ENCODE measurements around the gene TMEM79.

TMEM79 gene

GRCh38 chr1:156266051-156266450, 18.1 kb upstream of the TMEM79 start:
- no peak for DNase-seq

DNA sequence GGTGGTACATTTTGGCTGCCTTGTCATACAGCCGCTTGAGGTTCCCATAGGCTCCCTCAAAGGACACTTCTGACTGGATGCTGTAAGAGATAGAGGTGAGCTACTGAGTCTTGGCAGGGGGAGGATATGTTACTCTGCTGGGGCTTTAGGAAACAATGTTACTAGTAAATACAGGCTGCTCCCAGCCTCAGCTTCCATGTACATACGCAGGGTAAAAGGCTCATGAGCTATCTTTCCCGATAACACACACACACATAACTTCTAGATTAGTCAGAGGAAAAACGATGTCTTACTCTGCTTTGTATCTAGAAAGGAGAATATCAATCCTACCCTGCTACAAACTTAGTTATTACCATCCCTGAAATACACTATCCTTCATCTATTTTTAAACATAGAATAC, 15.8 kb upstream of the TMEM79 start:
- no peak for DNase-seq

DNA sequence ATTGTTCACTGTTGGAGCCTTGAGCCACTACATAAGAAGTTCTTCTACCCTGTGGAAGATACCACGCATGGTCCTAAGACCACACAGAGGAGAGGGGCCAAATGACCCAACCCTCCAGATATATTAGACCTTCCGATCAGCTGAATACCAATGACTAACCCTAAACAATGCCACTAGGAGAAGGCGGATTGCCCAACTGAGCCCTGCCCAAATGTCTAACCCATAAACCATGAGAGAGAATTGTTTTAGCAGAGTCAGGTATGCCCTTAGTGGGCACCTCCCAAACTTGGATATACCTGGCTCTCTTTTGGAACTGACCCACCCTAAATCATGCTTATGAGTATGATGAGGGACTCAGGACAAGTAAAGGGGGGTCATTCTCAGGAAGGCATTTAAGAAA, 13.8 kb upstream of the TMEM79 start:
- DNase-seq = no peak

DNA sequence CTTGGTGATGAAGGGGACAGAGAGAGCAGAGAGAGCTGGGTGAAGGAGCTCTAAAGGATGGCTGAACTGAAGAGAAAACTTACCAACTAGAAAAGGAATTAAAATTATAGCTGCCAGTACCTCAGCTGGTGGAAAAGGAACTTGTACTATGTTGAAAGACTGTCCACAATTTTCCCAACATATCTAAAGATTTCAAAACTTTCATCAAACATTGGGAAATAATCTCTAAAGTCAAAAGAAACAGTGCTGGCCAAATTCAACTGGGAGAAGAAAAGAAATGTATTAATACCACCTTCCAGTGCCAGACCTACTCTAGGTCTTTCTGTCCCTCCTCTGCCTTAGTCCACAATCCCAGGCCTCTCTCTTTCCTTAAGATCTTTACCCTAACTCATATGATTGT, 7.6 kb upstream of the TMEM79 start:
- DNase-seq = no peak

GRCh38 chr1:156276966-156277381, 7.2 kb upstream of the TMEM79 start:
- no peak for DNase-seq

DNA sequence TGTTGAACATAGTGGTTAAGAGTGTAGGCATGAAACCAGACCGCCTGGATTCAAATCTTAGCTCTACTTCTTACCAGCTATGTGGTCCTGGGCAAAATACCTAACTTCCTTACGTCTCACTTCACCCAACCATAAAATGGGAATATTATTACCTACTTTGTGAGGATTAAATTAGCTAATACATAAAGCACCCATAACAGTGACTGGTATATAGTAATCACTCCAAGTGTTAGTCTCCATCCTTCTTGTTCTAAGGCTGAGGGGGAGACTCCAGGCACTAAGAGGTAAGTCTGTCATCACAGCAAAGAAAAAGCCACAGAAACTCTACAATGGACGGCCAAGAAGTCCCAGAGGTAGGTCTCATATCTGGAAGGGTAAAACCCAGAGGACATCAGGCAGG, 4.3 kb upstream of the TMEM79 start:
- DNase-seq = no peak

GRCh38 chr1:156281281-156281680, 2.8 kb upstream of the TMEM79 start:
- DNase-seq = no peak

DNA sequence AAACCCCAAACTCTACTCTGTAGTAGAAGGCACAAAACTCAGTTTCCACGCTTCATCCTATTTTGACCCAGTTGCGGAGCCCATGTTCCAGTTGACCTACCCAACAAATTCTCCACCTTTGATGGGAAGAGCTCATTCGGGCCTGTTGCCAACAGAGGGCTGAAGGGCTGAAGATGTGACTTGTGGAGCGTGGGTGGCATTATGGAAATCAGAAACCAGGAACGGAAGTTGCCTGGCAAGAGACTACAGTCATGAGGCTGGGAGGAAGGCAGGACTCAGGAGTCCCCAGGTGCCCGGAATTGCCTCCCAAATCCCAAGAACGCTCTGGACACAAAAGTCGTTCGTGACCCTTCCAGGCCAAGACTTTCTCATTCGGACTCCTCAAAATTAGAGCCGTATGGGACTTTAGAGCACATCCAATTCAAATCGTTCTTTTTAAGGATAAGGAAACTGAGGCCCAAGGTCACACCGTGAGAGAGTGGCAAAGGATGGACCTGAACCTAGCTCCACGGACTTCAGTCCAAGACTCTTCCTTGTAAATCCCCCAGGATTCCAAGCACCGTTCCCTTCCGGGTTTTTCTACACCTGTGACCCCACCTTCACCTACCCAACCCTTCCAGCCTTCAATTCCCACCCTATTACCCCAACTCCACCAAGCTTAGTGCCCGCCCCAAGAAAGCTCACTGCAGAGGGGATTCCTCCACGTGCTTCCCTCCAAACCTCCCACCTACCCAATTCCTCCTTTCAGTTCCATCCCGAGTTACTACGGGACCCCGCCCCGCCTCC, 2.2 kb upstream of the TMEM79 start:
- peak; percentile 57 for DNase-seq

DNA sequence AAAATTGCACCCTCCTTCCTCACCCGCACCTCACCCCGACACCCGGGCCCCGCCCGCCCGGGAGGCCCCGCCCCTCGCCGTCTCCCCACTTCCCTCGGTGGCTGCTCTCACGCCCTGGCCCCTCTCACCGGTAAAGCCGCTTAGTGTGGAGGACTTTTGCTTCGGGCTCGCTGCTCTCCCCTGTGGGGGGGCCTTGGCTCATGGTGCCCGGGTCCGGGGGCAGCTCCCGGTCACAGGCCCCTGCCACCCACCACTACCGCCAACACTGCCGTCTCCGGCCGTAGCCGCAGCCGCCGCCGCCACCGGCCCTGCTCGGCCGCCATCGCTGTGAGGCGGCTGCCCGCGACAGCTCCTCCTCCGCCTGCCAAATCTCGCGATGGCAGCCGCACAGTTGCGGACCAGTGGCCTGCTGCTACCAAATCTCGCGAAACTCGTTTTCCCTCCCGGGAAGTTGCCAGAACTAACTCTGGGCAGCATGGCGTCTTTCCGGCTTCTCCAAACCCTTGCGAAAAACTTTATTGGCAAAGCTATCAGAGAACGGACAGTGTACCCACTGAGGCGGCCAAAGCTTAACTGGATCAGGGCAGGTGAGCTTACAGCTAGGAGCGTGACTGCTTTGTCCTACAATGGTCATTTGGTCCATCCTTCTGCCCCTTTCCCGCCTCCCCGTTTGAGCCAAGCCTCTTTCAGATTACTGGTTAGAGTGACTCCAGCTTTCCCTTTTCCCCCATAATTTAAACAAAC, 1.5 kb upstream of the TMEM79 start, which contains the start of gene SMG5:
Gene SMG5 (minus strand): TSS at position 347 of the 744 bp plus-strand sequence. CDS start 145 bp downstream, at position 202.
- peak; percentile 99 for DNase-seq

DNA sequence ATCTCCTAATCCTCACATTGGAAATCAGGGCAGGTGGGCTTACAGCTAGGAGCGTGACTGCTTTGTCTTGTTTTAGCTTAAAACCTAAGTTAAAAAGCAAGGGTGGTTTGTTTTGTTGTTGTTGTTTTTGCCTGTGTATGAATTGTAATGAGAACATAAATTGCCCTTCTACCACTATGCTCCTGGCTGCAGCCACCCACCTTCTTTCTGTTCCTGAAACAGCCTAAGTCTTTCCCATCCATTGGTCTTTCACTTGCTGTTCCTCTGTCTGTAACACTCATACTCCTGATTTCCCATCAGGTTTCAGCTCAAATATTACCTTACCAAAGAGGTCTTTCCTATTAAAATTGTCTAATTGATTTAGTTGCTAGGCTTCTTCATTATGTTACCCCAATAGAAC, 604 bp upstream of the TMEM79 start:
- DNase-seq = no peak

- DNase-seq = no peak
These were observed 632 bp downstream of the TMEM79 start for GRCh38 chr1:156284757-156285156.

GRCh38 chr1:156285437-156285836, 1.3 kb downstream of the TMEM79 start:
- DNase-seq = no peak

DNA sequence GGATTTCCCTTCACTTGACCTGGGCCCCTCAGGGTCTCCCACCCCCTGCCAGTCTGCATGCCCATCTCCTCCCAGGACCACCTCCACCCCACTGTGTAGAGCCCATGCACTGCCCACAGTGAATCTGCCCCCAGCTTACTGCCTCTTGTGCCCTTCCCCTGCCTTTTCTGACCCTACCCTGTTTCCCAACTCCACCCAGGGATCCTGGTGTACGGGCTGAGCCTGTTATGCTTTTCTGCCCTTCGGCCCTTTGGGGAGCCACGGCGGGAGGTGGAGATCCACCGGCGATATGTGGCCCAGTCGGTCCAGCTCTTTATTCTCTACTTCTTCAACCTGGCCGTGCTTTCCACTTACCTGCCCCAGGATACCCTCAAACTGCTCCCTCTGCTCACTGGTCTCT, 1.9 kb downstream of the TMEM79 start:
- DNase-seq = no peak

DNA sequence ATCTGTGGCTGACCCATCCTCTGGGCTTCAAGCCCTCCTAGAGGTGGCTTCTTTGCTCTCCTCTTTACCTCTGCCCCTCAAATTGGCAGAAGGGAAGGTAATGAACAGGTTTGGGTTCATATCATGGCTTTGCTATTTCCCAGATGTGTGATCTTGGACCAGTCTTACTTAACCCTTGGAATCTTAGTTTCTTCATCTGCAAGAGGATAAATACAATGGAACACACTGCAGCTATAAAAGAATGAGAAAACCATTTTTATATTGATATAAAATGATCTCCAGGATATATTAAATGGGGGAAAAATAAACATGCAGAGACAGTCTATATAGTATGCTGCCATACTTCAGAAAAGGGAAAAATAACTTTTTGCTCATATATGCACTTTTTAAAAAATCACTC, 5.7 kb downstream of the TMEM79 start:
- no peak for DNase-seq

DNA sequence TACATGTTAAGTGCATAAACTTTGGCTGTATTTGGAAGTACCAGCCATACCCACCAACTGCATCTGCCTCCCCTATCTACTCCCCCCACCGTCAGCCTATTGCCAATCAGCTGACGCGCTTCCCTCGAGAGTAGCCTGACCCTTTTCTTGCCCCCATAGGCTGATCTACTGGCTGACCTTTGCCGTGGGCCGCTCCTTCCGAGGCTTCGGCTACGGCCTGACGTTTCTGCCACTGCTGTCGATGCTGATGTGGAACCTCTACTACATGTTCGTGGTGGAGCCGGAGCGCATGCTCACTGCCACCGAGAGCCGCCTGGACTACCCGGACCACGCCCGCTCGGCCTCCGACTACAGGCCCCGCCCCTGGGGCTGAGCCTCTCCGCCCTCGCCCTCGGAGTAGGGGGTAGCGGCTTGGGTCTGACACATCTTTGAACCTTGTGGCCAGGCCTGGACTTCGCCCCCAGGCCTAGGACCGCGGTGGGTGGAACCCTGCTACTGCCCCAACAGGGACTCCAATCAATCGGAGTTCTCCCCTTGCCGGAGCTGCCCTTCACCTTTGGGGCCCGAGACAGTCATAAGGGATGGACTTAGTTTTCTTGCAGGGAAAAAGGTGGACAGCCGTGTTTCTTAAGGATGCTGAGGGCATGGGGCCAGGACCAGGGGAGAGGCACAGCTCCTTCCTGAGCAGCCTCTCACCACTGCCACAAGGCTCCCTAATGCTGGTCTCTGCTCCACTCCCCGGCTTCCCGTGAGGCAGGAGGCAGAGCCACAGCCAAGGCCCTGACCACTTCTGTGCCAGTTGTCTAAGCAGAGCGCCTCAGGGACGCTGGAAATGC, 7.3 kb downstream of the TMEM79 start:
- peak; percentile 55 for DNase-seq

DNA sequence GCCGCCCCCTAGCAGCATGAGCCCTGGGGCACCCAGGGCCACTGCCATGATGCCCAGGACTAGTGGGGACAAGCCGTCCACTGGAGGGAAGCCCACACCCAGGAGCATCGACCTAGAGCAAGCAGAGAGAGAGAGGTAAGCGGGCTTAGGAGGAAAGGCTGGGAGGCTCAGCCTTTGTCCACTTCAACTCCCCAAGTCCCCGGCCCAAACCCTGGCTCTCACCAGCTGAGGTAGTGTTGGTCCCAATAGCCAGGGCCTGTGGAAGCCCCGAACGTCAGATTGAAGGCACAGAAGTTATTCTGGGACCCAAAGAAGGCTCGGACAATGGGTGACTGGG, 8.9 kb downstream of the TMEM79 start:
- DNase-seq = no peak

DNA sequence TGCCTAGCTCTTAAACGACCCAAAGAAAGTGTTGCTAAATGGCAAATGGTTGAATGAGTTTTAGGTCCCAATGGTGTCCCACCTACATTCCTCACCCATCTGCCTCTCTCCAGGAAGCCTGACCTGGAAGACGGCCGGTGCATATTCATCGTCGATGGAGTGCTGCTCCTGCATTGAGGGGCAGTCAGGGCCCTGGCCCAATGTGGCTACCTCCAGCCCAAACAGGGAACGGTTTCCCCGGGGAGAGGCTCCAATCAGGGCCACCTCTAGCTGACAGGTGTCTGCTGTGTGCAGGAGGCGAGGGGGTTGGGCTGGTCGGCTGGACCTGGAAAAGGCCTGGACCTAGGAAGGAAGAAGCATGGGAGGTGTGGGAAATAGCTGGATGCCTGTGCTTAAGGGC, 9.8 kb downstream of the TMEM79 start:
- no peak for DNase-seq

- peak; percentile 26 for DNase-seq
These were observed 11.3 kb downstream of the TMEM79 start, which contains the start of gene GLMP for GRCh38 chr1:156295391-156295947. TSS of gene GLMP (minus strand) at chr1:156295679. CDS start at chr1:156295645, 34 bp downstream.

DNA sequence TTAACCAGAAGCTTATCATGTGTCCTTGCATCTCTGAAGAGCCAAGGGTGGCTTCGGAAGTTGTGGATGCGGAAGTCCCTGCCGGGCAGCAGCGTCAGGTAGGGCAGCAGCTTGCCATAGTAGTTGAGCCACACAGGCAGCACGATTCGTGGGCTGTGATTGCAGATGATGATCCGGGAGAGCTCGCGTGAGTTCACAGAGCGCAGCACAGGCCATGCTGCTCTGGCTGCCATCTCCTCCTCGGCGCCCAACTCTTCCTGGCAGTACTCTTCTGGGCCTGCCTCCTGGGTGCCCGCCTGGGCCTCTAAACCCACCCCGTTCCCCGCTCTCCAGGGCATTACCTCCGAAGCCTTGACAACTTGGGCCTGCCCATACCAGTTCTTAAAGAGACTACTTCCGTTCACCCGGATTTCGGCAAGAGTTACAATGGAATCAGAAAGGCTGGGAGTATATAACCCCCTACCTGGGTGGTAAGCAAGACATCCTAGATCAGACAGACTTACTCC, 14.8 kb downstream of the TMEM79 start, which contains the start of gene VHLL:
Gene VHLL (minus strand): TSS at position 456 of the 506 bp plus-strand sequence. CDS start 118 bp downstream, at position 338.
- DNase-seq = no peak

DNA sequence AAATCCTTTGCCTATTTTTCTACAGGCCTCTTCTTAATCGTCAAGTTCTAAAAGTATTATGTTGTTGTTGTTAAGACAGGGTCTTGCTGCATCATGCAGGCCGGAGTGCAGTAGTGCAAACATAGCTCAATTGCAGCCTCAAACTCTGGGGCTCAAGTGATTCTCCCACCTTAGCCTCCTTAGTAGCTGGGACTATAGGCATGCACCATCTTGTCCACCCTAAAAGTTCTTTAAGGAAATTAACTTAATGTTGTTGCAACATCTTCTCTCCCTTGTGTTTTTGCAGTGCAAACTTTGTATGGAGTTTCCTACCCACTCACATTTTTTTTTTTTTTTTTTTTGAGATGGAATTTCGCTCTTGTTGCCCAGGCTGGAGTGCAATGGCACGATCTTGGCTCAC, 19.1 kb downstream of the TMEM79 start:
- DNase-seq = no peak

- DNase-seq = no peak
These were observed 21.1 kb downstream of the TMEM79 start for GRCh38 chr1:156305215-156305614.

GRCh38 chr1:156308078-156308477, 24.0 kb downstream of the TMEM79 start:
- no peak for DNase-seq

- no peak for DNase-seq
These were observed 26.8 kb downstream of the TMEM79 start for GRCh38 chr1:156310962-156311361.
